Glomerular endothelial cell (primary cell): ENCODE measurements around the gene RELL2. TPM values are rescaled to one million over a fixed set of nuclear protein-coding genes. Genes with fewer than 3 reads are reported as not detected.
"Not testable (repeated sequence)": the region's sequence is repeated elsewhere in the genome, so short reads cannot be mapped to it uniquely, and the experiment has no call there.

ENCODE experiments used
- DNase-seq: peaks from one replicate; pipeline ENCODE4 v3.0.0-alpha.2; 2011; ENCODE audit warnings: low read depth, low spot score; ENCODE audit errors: extremely low read depth
- total RNA-seq: library from RNA; depleted of rRNA; stranded (reverse); fragments of >200 nt; gene quantifications from 2 replicates; pipeline ENCODE4 v1.2.3, GENCODE V29; 2015

RELL2 gene, protein sequence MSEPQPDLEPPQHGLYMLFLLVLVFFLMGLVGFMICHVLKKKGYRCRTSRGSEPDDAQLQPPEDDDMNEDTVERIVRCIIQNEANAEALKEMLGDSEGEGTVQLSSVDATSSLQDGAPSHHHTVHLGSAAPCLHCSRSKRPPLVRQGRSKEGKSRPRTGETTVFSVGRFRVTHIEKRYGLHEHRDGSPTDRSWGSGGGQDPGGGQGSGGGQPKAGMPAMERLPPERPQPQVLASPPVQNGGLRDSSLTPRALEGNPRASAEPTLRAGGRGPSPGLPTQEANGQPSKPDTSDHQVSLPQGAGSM
- total RNA-seq = 8.5 and 12.2 TPM in 2 replicates

DNA sequence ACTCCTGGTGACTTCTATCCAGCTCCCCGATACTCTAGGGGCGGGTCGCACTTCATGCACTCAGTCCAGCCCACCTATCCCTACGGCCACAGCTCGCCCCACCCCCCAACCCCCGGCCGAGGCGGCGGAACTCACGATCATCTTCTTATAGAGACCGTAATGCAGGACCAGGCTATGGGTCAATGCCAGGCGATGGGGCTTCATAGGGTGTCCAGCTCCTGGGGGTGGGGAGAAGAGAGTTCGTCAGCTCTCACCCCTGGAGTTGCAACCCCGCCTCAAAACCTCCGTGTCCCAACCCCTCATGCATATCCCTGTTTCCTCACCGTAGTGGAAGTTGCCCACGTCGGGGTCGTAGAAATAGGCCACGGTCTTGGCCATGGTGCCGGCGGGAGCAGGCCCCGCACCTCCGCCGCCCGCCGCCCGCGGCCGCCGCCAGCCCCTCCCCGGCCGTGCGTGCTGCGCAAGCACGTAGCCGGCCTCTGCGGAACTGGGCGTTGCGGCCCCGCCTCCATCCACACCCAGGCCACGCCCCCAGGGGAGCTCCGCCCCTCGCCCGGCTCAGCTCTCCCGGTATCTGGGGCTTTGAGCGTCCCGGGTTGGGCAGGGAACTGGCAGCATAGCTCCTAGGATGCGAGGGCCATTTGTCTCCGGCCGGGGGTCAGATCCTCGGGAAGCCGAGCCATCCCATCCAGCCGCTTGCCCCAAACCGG is at the start of gene RELL2, which contains the start of gene HDAC3:
TSS of gene RELL2 (plus strand) at position 585 of the 710 bp plus-strand sequence. CDS start 1,229 bp downstream, outside the sequence.
TSS of gene HDAC3 (minus strand) at position 437 of the 710 bp plus-strand sequence. CDS start at position 378, 59 bp downstream.
- DNase-seq = no peak

DNA sequence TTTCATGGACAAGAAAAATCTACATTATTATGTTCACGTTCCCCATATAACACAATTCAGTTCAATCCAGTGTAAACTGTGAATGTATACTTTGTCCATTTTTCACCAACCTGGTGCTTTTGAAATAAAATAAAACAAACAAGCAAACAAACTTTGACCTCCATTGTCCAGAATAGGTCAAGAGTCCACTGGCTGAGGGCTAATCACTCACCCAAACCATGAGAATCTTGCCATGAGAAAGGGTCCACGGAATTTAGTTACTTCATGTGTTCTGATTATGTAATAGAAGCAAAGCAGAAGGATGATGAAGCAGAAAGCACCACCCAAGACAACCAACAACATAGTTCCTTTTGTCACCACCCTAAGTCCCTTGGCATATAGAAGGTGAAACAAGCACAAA is 46.7 kb upstream of the RELL2 start:
- DNase-seq = no peak

DNA sequence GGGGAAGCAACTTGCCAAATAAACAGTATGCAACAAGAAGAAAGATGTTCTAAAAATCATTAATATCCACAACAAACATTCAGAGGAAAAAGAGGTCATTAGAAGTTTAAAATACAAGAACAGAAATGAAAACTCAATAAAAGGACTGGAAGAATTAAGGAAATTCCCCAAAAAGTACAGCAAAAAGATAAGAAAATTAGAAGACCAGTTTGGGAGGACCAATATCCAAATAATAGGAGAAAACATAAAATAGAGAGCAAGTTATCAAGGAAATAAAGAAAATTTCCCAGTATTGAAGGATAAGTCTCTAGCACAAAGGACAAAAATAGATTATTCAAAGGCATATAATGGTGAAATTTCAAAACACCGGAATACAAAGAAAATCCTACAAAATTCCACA is 39.9 kb upstream of the RELL2 start:
- DNase-seq = no peak

DNA sequence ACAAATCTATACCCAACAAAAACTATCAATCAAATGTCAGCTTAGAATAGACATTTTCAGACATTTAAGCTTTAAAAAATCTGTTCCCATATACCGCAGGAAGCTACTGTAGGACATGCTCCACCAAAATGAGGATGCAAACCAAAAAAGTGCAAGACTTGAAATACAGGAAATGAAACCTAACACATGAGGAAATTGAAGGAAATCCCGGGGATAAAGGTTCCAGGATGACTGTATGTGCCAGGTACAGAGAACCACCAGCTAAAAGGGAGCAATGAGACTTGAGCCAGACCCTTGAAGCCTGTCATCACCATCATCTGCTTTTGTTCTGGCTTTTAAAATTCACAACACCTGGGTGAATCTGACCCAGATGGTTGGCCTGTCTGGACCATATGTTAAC is 39.4 kb upstream of the RELL2 start:
- DNase-seq = no peak

DNA sequence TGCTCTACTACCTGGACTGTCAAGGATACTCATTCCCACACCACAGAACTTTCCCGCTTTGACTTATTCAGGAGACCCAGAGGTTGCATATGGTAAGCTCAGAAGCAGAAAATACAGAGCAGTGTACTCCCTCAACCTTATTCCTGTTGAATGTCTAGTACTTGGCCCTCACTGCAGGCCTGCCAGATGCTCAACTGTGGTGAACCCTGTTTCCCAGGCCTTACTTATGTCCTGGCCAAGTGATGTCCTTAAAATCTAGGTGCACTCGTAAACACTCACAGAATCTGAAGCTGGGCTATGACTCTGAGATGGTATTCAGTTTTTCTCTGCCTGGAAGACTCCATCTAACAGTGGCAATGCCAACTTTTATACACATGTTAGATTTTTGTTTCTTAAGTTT is 39.0 kb upstream of the RELL2 start:
- no peak for DNase-seq

DNA sequence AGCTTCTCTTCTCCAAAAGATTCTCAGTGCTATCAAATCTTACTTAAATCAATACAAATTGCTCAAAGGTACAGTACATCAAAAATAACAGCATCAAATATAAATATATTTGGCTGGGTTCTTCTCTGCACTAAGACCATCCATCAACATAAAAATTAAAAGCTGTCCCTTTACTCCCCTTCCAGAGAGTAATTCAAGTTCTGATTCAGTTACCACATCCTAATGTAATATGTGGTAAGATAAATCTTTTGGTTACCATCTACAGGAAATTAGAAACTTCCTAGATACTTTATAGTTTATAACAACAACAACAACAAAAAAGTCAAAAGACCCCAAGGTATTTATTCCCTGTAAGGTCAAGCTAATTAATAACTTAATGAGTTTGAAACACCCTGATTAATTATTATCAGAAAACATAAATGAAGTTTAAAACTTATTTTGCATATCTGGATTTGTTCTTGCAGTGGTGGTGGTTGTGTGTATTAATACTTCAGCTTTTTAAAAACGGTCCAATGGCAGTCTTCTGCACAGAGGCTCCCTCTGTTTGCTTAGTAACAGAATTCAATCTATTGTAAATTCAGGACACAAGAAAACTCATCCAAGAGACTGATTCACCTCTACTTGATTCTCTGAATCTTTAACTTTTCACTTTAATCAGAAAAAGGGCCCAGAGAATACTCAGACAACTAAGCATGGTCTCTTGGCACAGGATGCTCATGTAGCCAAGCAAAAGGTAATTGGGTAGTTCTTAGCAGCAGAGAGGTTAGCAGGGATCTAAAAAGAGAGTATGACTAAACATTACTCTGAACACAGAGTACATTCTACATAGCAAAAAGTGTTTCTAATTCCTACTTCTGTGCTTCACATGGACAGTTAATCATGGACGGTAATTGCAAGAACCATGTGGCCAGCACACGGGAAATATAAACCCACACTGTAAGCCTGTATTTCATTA is 38.1 kb upstream of the RELL2 start:
- no peak for DNase-seq

DNA sequence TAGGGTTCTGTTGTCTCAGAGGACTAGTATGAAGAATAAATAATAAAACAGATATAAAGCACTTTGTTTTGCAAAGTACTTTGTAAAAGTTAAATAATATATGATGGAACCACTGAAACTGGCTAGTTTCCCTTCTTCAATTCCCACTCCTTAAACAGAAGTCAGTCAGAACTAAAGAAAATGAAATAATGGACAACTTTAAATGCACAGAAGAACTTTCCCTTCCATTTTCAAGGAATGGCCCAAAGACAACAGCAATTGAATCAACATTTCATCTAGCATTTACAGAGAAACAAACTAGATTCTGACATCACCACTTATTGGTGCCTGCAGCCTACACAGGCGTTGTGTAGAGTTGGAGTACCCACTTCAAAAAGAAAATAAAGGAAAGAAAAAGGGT is 34.2 kb upstream of the RELL2 start:
- no peak for DNase-seq

DNA sequence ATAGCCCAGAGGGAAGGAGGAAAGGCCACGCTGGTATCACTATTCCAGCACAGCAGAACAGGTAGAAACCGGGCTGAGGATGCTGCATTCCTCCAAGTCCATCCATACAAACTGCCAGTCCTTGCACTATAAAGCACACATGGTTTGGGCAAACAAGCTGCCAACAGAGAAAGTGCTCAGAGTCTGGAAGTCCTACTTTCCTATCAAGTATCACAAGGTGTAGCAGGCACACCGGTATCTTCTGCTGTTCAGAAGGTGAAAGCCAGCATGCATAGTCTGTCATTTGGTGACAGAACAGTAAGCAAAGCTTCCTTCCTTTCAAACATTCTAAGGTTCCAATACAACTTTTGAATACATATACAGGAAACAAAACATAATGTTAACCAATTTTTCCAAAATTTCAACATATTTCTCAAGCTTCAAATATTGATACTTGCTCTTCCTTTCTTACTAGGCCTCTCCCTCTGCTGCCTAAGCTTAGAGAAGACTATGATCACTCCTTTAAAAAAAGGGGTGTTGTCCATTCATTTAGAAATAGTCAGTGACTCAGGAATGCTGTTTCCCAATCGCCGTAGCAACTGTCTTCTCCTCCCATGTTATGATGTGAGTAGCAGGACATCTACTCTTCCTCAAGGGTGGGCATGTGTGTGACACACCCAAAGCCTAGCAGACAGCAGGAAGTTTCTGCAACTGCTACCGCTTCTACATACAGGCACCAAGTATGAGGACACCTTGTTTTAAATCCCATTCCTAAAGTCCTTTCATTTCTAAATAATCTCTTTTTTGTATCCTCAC is 32.7 kb upstream of the RELL2 start:
- DNase-seq = no peak

DNA sequence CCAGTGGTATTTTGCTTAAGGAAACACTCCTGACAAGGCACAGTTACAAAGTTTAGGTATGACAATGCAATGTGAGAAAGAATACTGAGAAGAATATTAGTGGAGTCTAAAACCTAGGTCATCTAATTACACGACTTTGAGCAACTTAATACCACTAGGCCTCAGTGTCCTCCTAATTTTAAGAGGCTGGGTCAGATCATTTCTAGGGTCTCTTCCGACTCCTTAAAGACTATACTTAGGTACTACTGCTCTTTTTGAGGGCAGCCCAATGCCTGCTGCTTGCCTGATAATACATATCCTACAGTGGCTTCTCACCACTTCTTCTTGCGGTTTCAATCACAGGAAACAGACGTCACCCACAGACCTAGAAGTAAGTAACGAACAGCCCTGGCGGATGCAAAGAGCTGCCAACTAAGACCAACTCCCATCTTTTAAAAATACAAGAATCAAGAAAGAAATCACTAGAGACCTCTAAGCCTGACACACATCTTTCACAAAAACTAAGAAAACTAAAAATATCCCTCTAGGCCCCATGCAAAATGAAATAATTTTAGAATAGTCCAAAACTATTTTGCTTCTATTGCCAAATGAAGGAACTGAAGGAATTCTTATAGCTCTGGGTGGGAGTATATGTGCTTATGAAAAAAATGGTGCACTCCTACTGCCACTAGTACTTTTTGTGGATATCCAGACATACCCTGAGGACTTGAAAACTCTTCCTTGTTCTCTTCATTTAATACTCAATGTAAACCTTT is 31.1 kb upstream of the RELL2 start:
- no peak for DNase-seq

DNA sequence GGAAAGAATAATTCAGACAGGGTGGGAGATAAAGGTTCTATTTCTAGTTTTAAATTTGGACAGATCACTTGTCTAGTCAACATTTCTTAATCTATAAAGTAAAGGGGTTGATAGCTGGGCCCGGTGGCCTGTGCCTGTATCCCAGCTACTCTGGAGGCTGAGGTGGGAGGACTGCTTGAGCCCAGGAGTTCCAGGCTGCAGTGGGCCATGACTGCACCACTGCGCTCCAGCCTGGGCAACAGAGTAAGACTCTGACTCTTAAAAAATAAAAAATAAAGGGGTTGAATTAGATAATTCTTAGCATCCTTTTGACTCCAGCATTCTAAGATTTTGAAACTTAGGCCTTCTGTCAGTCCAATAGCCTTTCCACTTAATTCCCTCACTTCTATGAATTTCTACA is 28.8 kb upstream of the RELL2 start:
- no peak for DNase-seq

DNA sequence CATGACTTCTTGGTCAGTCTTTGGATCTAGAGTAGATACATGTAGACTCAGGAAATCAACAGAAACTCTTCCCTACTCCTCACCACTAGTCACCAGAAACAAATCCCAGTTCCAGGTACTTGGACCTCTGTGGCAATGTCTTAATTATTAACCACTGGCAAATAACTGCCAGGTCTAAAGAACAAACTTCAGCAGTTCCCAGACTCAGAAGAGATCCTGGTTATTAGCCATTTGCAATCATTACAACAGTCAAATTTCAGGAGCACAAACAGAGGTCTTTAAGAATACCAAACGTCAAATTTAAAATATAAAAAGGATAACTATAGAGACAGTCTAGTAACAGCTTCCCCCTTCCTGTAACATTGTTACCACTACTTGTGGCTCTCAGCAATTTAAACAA is 28.2 kb upstream of the RELL2 start:
- DNase-seq = no peak

DNA sequence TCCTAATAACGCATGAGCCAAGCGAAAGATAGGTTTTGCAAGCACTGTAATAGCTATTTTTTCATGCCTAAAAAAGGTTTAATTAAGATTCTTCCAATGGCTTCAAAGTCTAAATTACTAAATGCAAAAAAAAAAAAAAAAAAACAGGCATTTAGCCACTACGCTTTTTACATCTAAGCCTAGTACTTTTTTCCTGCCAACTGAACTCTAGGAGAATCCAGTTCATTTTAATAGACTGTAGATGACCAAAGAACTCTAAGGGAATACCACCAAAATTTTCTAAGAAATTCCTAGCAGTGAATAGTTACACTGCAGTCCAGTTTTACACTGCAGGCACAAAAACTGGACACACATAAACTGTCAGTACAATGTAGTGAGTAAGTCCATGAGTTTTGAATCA is 27.8 kb upstream of the RELL2 start:
- no peak for DNase-seq

DNA sequence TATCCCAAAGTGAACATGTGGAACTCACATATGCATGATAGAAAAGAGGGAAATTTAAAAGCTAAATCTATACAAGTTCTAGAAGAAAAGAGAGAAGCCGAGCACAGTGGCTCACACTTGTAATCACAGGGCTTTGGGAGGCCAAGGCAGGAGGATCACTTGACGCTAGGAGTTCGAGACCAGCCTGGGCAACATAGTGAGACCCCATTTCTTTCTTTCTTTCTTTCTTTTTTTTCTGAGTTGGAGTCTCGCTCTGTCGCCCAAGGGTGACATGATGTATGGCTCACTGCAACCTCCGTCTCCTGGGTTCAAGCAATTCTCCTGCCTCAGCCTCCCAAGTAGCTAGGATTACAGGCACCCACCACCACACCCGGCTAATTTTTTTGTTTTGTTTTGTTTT is 26.9 kb upstream of the RELL2 start:
- not testable (repeated sequence) for DNase-seq

DNA sequence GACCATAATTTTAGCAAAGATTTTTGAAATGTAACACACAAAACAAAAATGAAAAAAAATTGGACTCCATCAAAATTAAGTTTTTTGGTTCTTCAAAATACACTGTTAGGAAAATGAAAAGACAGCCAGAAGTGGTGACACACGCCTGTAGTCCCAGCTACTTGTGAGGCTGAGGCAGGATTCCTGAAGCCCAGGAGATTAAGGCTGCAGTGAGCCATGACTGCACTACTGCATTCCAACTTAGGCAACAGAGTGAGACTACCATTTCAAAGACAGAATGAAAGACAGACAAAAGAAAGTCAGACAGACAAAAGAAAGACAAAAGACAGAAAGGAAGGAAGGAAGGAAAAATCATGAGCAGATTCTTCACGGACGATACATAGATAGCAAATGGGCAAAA is 25.5 kb upstream of the RELL2 start:
- no peak for DNase-seq

DNA sequence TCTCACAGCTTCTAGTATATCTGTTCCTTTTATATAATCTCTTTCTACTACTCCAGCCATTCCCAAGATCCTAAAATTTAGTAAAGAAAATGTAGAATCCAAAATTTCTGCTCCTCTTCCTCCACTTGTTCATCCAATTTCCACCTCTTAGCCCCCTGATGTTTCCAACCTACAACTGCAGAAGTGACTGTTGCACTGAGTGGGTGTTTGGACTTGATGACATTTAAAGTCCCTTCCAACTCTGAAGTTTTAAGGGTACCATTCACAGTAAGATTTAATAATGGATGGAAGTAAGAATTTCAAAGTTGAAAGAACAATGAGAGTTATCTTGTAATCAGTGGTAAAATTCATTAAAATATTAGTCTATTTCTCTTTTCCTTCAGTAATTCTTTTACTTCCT is 23.5 kb upstream of the RELL2 start:
- no peak for DNase-seq

DNA sequence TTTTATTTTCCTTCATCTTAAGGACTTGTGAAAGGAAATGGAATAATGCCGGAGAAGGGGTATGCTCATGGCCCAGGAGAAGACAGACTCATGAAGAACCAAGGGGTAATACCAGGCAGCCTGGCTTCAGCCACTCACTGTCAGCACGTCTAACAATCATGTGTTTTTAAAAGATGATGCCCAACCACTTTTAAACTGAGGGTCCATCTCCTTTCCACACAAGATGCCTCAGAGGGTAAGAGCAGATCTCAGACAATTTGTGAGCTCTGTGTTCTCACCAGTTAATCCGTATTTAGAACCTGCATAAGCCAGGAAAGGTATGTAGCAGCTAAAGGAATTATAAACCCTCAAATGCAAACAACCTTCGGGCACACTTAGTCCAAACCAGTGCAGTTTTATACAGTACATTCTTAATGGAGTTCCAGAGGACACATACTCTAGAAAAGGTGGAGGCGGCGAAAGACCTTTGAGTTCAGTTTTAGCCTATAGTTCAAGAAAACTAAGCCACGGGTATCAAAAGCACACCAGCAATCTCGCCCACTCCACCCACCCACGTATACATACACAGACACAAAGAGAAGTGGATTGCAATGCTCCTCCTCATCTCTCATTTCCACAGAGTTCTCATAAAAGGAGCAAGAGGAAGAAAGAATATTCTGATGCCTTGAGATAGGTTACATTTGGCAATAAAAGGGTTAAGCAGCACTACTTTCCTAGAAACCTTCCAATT is 20.6 kb upstream of the RELL2 start:
- DNase-seq = no peak

DNA sequence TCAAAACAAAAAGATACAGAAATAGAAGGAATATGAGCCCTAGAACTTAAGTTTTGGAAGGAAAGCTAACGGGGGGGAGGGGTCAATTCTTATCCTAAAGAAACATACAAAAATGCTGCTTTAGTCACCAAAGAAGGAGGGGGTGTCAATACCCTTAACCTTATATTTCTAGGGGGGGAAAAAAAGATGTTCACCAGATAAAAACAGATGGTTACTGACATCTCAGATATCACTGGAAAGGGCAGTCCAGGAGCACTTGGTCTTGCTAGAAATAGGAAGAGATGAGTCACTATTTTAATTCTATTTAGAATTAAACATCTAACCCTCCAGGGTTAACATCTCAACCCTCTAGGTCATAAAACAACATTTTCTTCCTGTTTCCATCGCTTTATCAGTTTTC is 19.7 kb upstream of the RELL2 start:
- DNase-seq = no peak

DNA sequence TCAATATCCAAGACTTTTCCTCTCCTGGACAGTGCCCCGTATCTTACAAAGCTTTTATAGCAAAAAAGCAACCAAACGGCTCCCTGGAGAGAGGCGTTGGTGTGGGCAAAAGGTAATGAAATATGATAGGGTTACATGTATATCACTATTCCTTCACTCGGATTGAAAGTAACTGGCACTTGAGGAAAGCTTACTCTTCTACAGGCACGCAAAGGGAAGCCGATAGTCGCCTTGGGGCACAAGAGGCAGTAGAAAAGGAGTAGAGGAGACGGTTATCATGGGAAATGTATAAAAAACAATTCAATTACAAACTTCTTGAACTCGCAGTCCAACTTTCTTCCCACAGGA is 19.1 kb upstream of the RELL2 start:
- DNase-seq = no peak
